ENCODE measurements around the gene ELF5.
A peak's percentile ranks its signal among the peaks of the same experiment; 100 is the strongest.

The ELF5 gene

GRCh38 chr11:34457607-34458006, 56.0 kb downstream of the ELF5 start:
- no peak for DNase-seq (ENCODE audit: low read depth in 1 of 2, low spot score in 1 of 2)

GRCh38 chr11:34454308-34455032, 59.1 kb downstream of the ELF5 start:
- no peak for DNase-seq (ENCODE audit: low read depth in 1 of 2, low spot score in 1 of 2)

GRCh38 chr11:34451053-34451452, 62.5 kb downstream of the ELF5 start:
- DNase-seq (ENCODE audit: low read depth in 1 of 2, low spot score in 1 of 2) = no peak

- no peak for DNase-seq (ENCODE audit: low read depth in 1 of 2, low spot score in 1 of 2)
Measured at GRCh38 chr11:34449013-34449412, 64.6 kb downstream of the ELF5 start.

- no peak for DNase-seq (ENCODE audit: low read depth in 1 of 2, low spot score in 1 of 2)
Measured at GRCh38 chr11:34448223-34448994, 65.2 kb downstream of the ELF5 start.

- no peak for DNase-seq (ENCODE audit: low read depth in 1 of 2, low spot score in 1 of 2)
Measured at GRCh38 chr11:34447044-34447443, 66.5 kb downstream of the ELF5 start.

- DNase-seq (ENCODE audit: low read depth in 1 of 2, low spot score in 1 of 2) = no peak
Measured at GRCh38 chr11:34446386-34446785, 67.2 kb downstream of the ELF5 start.

GRCh38 chr11:34445956-34446355, 67.6 kb downstream of the ELF5 start:
- no peak for DNase-seq (ENCODE audit: low read depth in 1 of 2, low spot score in 1 of 2)

GRCh38 chr11:34444428-34444827, 69.2 kb downstream of the ELF5 start:
- DNase-seq (ENCODE audit: low read depth in 1 of 2, low spot score in 1 of 2) = no peak

- no peak for DNase-seq (ENCODE audit: low read depth in 1 of 2, low spot score in 1 of 2)
Measured at GRCh38 chr11:34443136-34443535, 70.5 kb downstream of the ELF5 start.

GRCh38 chr11:34441814-34442213, 71.8 kb downstream of the ELF5 start:
- DNase-seq (ENCODE audit: low read depth in 1 of 2, low spot score in 1 of 2) = no peak

GRCh38 chr11:34439610-34440198, 73.9 kb downstream of the ELF5 start:
- no peak for DNase-seq (ENCODE audit: low read depth in 1 of 2, low spot score in 1 of 2)

- DNase-seq (ENCODE audit: low read depth in 1 of 2, low spot score in 1 of 2) = peak; percentile 96
Measured at GRCh38 chr11:34438529-34439507, 74.8 kb downstream of the ELF5 start, which contains the start of gene CAT. Gene CAT, plus strand, starts transcription at chr11:34438934. Its CDS starts 80 bp downstream, at chr11:34439014.

- no peak for DNase-seq (ENCODE audit: low read depth in 1 of 2, low spot score in 1 of 2)
Measured at GRCh38 chr11:34437224-34438125, 76.1 kb downstream of the ELF5 start.

- no peak for DNase-seq (ENCODE audit: low read depth in 1 of 2, low spot score in 1 of 2)
Measured at GRCh38 chr11:34433899-34434298, 79.7 kb downstream of the ELF5 start.

- no peak for DNase-seq (ENCODE audit: low read depth in 1 of 2, low spot score in 1 of 2)
Measured at GRCh38 chr11:34432822-34433221, 80.8 kb downstream of the ELF5 start.

- no peak for DNase-seq (ENCODE audit: low read depth in 1 of 2, low spot score in 1 of 2)
Measured at GRCh38 chr11:34431979-34432378, 81.6 kb downstream of the ELF5 start.

Measured in stimulated activated CD4-positive, alpha-beta T cell treated with anti-CD3 and anti-CD28 coated beads, Interleukin-15, amount 100 ng/mL, for 1 hour (primary cell).